Ascending aorta (tissue), 2 donors: ENCODE measurements around the gene MANSC4. TPM values are rescaled to one million over a fixed set of nuclear protein-coding genes. Genes with fewer than 3 reads are reported as not detected.
A peak's percentile ranks its signal among the peaks of the same experiment; 100 is the strongest.
"Not testable (repeated sequence)": the region's sequence is repeated elsewhere in the genome, so short reads cannot be mapped to it uniquely, and the experiment has no call there.

ENCODE experiments used
- DNase-seq, 2 donors: peaks; one replicate each; pipeline ENCODE4 v3.0.0-alpha.2; 2019; ENCODE audit warnings: low spot score in 2 of 2
- H3K27ac ChIP-seq, 2 donors: fragments of 200-600 bp; sonication (generic); one replicate each; pipeline ENCODE4 v1.5.1; 2016 to 2017; ENCODE audit warnings: mild to moderate bottlenecking in 1 of 2
- H3K27me3 ChIP-seq: fragments of 200-600 bp; sonication (generic); one replicate; pipeline ENCODE4 v1.5.1; 2017
- H3K36me3 ChIP-seq, 2 donors: fragments of 200-600 bp; sonication (generic); one replicate each; pipeline ENCODE4 v1.5.1; 2016
- H3K4me1 ChIP-seq, 2 donors: fragments of 200-600 bp; sonication (generic); one replicate each; pipeline ENCODE4 v1.5.1; 2016 to 2017; ENCODE audit warnings: mild to moderate bottlenecking in 1 of 2
- H3K4me3 ChIP-seq, 2 donors: fragments of 200-600 bp; sonication (generic); one replicate each; pipeline ENCODE4 v1.5.1; 2016 to 2017; ENCODE audit warnings: mild to moderate bottlenecking in 1 of 2
- H3K9me3 ChIP-seq, 2 donors: fragments of 200-600 bp; sonication (generic); one replicate each; pipeline ENCODE4 v1.5.1; 2016
- CTCF ChIP-seq, 3 experiments: fragments of 200-600 bp in 2 of 3; fragments of 450-650 bp in 1 of 3; sonication (generic) in 2 of 3; IDR thresholded peaks; one replicate each; pipeline ENCODE4 v1.5.1; 2016 to 2019; ENCODE audit warnings: antibody characterized with exemption in 3 of 3, mild to moderate bottlenecking in 1 of 3, moderate library complexity in 1 of 3
- intact Hi-C: fragments of 100-400 bp; cut with DNase I; formaldehyde crosslinking; loops from one replicate; pipeline ENCODE4 v1.15.1; 2023
- total RNA-seq: library from RNA; depleted of rRNA; stranded (reverse); fragments of >200 nt; gene quantifications from one replicate; pipeline ENCODE4 v1.1.0, GENCODE V29; 2016

The MANSC4 gene
- total RNA-seq, 1 donor from 2014 or later: not detected

- Histone ChIP-seq H3K27me3 (no peaks in the 10 kb centered on the region), H3K9me3 (no peaks in the 10 kb centered on the region), H3K36me3 (peaks cover 3 to 29% of the 10 kb centered on the region in 2 donors), H3K27ac (no peak overlapping the region), H3K4me3 (no peak overlapping the region), H3K4me1 (no peaks in the 10 kb centered on the region)
- DNase-seq: no peak
- intact Hi-C loops: no loop called here
- no peak for TF ChIP-seq CTCF (IDR thresholded peaks at IDR 0.05)
Measured at GRCh38 chr12:27754795-27755194, 25.2 kb downstream of the MANSC4 start.

GRCh38 chr12:27751386-27752047 is 28.5 kb downstream of the MANSC4 start:
- Histone ChIP-seq H3K4me1 (peaks cover 4 to 19% of the 10 kb centered on the region in 2 donors), H3K4me3 (no peak overlapping the region), H3K36me3 (peaks cover 3 to 29% of the 10 kb centered on the region in 2 donors), H3K27me3 (no peaks in the 10 kb centered on the region), H3K9me3 (no peaks in the 10 kb centered on the region), H3K27ac (no peak overlapping the region)
- no peak for TF ChIP-seq CTCF (IDR thresholded peaks at IDR 0.05)
- no peak for DNase-seq
- intact Hi-C loops: no loop called here

- H3K36me3 ChIP-seq: peaks cover 4 to 5% of the 10 kb centered on the region in 2 donors
- intact Hi-C loops: loop anchor here (2.0 to 5.0 kb wide), 2 partner anchors 75 to 78 kb away; no protein-coding TSS in a partner anchor
- H3K9me3 ChIP-seq: no peaks in the 10 kb centered on the region
- DNase-seq: no peak
- H3K27ac ChIP-seq: peak overlapping the region; percentile 82 to 92
- TF ChIP-seq CTCF (IDR thresholded peaks at IDR 0.05): no peak
- H3K27me3 ChIP-seq: no peaks in the 10 kb centered on the region
- H3K4me3 ChIP-seq: peak overlapping the region; percentile 12 to 21
- peaks cover 4 to 20% of the 10 kb centered on the region in 2 donors for H3K4me1 ChIP-seq
Measured at GRCh38 chr12:27747111-27747820, 32.8 kb downstream of the MANSC4 start.

GRCh38 chr12:27745734-27746133 is 34.3 kb downstream of the MANSC4 start:
- H3K36me3 ChIP-seq, DNase-seq, H3K4me3 ChIP-seq, H3K9me3 ChIP-seq, H3K27me3 ChIP-seq: not testable (repeated sequence)
- H3K4me1 ChIP-seq: peaks cover 4 to 20% of the 10 kb centered on the region in 2 donors
- intact Hi-C loops: loop anchor here (2.0 to 5.0 kb wide), 2 partner anchors 77 kb away; no protein-coding TSS in a partner anchor
- peak overlapping the region in 1 of 2 donors; percentile 82 for H3K27ac ChIP-seq

GRCh38 chr12:27743601-27744000 is 36.4 kb downstream of the MANSC4 start:
- no peak for DNase-seq

GRCh38 chr12:27734321-27734720 is 45.7 kb downstream of the MANSC4 start:
- not testable (repeated sequence) for H3K27me3 ChIP-seq, H3K4me1 ChIP-seq, DNase-seq, H3K4me3 ChIP-seq, H3K27ac ChIP-seq, H3K9me3 ChIP-seq
- H3K36me3 ChIP-seq: peaks cover 17 to 33% of the 10 kb centered on the region in 2 donors
- intact Hi-C loops: loop anchor here (5.0 kb wide), 1 partner anchor 188 kb away; no protein-coding TSS in a partner anchor

More at GRCh38 chr12:27743601-27744000, 36.4 kb downstream of the MANSC4 start:
- Histone ChIP-seq H3K9me3 (no peaks in the 10 kb centered on the region), H3K4me3 (no peak overlapping the region), H3K27ac (no peak overlapping the region), H3K4me1 (peaks cover 3 to 16% of the 10 kb centered on the region in 2 donors), H3K36me3 (peaks cover 0 to 8% of the 10 kb centered on the region in 2 donors), H3K27me3 (no peaks in the 10 kb centered on the region)
- intact Hi-C loops: no loop called here
- TF ChIP-seq CTCF (IDR thresholded peaks at IDR 0.05): no peak
